Erythroblast (primary cell): ENCODE data around the gene HIVEP1.

ENCODE experiments used
- GATA1 ChIP-seq: IDR thresholded peaks from 2 replicates; pipeline ENCODE4 v1.6.1; 2011; ENCODE audit warnings: low read depth, mild to moderate bottlenecking, control low read depth, low read length, moderate library complexity
- POLR2A ChIP-seq: IDR thresholded peaks from 2 replicates; pipeline ENCODE4 v1.6.1; 2011; ENCODE audit warnings: mild to moderate bottlenecking, low read length

DNA sequence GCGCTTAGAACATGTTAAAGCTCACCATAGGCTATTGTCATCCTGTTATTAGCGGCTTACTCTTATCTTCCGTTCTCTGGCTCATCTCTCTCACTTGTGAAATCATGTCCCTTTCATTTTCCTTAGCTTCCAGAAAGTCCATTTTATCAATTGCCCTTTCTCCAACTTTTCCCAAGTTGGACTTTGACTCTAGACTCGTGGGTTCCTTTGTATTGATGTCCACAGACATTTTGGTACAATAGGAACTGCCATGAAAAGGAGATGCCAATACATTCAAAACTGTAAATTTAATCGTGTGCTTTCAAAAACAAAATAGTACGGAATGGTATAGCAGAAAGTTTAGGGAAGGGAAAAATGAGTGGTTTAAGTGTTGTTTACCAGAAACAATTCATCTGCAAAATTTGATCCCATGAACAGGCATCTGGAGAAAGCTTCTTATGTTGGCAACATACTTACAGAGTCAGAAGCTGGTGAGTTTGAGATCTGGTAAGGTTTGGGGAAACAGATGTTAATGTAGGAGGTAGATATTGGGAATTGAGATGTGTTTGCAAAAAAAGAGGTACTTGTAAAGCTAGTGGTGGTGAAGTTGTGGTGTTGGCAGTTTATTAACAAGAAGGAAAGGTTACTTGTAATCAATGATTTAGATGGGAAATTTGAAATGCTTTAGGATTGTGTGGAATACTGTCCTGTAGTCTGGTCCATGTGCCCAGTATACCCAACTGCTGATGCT is 10.2 kb upstream of the HIVEP1 start:
- TF ChIP-seq POLR2A (no peak), GATA1 (no peak)
